H1 (cell line): ENCODE measurements around the gene TMEM250. TPM values are rescaled to one million over a fixed set of nuclear protein-coding genes. Genes with fewer than 3 reads are reported as not detected.
A peak's percentile ranks its signal among the peaks of the same experiment; 100 is the strongest.

ENCODE experiments used
- CTCF ChIA-PET: fragments of 300-600 bp; sonication (Branson Sonifier 250); formaldehyde crosslinking; loops from one replicate; lab custom pipeline; 2021; ENCODE audit not compliant: partially characterized antibody; lab: Charles Lee
- POLR2A ChIA-PET: fragments of 300-600 bp; sonication (Branson Sonifier 250); formaldehyde crosslinking; loops from one replicate; lab custom pipeline; 2021; ENCODE audit warnings: inconsistent platforms; ENCODE audit not compliant: partially characterized antibody; lab: Charles Lee
- DNase-seq, 2 experiments: peaks; one replicate each; pipeline versions ENCODE4 v3.0.0 to v3.0.0-alpha.2; 2010 to 2022; ENCODE audit warnings: low spot score in 2 of 2, low read depth in 1 of 2, mixed read lengths in 1 of 2
- FAIRE-seq: peaks from 2 replicates; lab custom pipeline; 2011; peaks lifted over from hg19 to GRCh38; lab: Jason Lieb, UNC
- H2AFZ ChIP-seq: 2 replicates; pipeline ENCODE4 v1.8.1; 2012; ENCODE audit warnings: low read length, inconsistent platforms
- H2AK5ac ChIP-seq: 2 replicates; pipeline ENCODE4 v1.6.1; 2013; ENCODE audit warnings: low read depth, low read length
- H2BK120ac ChIP-seq: replicated peaks from 2 replicates; pipeline ENCODE3; 2013; ENCODE audit warnings: low read depth, low read length, inconsistent platforms
- H2BK12ac ChIP-seq: 2 replicates; pipeline ENCODE4 v1.6.1; 2013; ENCODE audit warnings: low read depth, low read length
- H2BK15ac ChIP-seq: 2 replicates; pipeline ENCODE4 v1.6.1; 2013; ENCODE audit warnings: low read length
- H2BK20ac ChIP-seq: 2 replicates; pipeline ENCODE4 v1.6.1; 2013; ENCODE audit warnings: low read length
- H2BK5ac ChIP-seq: 2 replicates; pipeline ENCODE4 v1.6.1; 2013; ENCODE audit warnings: low read depth, low read length
- H3K14ac ChIP-seq: 2 replicates; pipeline ENCODE4 v1.6.1; 2013; ENCODE audit warnings: inconsistent platforms; ENCODE audit not compliant: insufficient read length
- H3K18ac ChIP-seq: 2 replicates; pipeline ENCODE4 v1.6.1; 2013; ENCODE audit warnings: low read length; ENCODE audit errors: extremely low read depth
- H3K23ac ChIP-seq: 2 replicates; pipeline ENCODE4 v1.6.1; 2013; ENCODE audit warnings: inconsistent platforms; ENCODE audit not compliant: insufficient read length
- H3K23me2 ChIP-seq: 2 replicates; pipeline ENCODE4 v1.6.1; 2013; ENCODE audit warnings: low read depth, low read length
- H3K27ac ChIP-seq: 2 replicates; pipeline ENCODE4 v1.6.1; 2011; ENCODE audit warnings: low read depth, low read length, inconsistent platforms
- H3K27me3 ChIP-seq, 4 experiments: replicated peaks in 1 of 4; 1 replicate in 1 of 4; 2 replicates in 3 of 4; pipeline versions ENCODE4 v1.6.1 to v1.8.1; 2011 to 2013; ENCODE audit warnings: low read length in 3 of 4, mild to moderate bottlenecking in 3 of 4, inconsistent platforms in 2 of 4, mixed read lengths in 2 of 4, moderate library complexity in 1 of 4; ENCODE audit not compliant: control insufficient read depth in 3 of 4, insufficient read depth in 3 of 4; ENCODE audit errors: extremely low read depth in 1 of 4
- H3K36me3 ChIP-seq, 4 experiments: 2 replicates each; pipeline versions ENCODE4 v1.6.1 to v1.8.1; 2011 to 2013; ENCODE audit warnings: mild to moderate bottlenecking in 4 of 4, low read length in 3 of 4, moderate library complexity in 2 of 4, control low read depth in 1 of 4, inconsistent platforms in 1 of 4; ENCODE audit not compliant: insufficient read depth in 4 of 4, control insufficient read depth in 2 of 4
- H3K4ac ChIP-seq: replicated peaks from 2 replicates; pipeline ENCODE3; 2013; ENCODE audit warnings: low read length, low read depth, mixed read lengths, inconsistent platforms; ENCODE audit not compliant: insufficient read length
- H3K4me1 ChIP-seq, 4 experiments: replicated peaks in 1 of 4; 1 replicate in 1 of 4; 2 replicates in 3 of 4; pipeline versions ENCODE4 v1.6.1 to v1.8.1; 2011 to 2013; ENCODE audit warnings: low read length in 3 of 4, inconsistent platforms in 2 of 4, mixed read lengths in 1 of 4; ENCODE audit not compliant: insufficient read depth in 4 of 4, control insufficient read depth in 3 of 4
- H3K4me2 ChIP-seq, 2 experiments: 2 replicates each; pipeline versions ENCODE4 v1.6.1 to v1.8.1; 2011 to 2013; ENCODE audit warnings: low read depth in 2 of 2, low read length in 2 of 2, control low read depth in 1 of 2, inconsistent platforms in 1 of 2, mild to moderate bottlenecking in 1 of 2; ENCODE audit not compliant: insufficient read depth in 1 of 2
- H3K4me3 ChIP-seq, 4 experiments: fragments of 200-600, 300-600 bp in 1 of 4; sonication (generic), shearing (Covaris generic), sonication (Bioruptor Twin) in 1 of 4; 2 replicates each; pipeline versions ENCODE4 v1.5.1 to v1.8.1; 2011 to 2016; ENCODE audit warnings: low read length in 4 of 4, low read depth in 3 of 4, control low read depth in 2 of 4, inconsistent platforms in 2 of 4, mild to moderate bottlenecking in 2 of 4, mixed read lengths in 1 of 4, moderate library complexity in 1 of 4; ENCODE audit not compliant: insufficient read depth in 2 of 4; ENCODE audit errors: extremely low read depth in 1 of 4
- H3K56ac ChIP-seq: replicated peaks from 2 replicates; pipeline ENCODE3; 2013; ENCODE audit warnings: low read depth, mild to moderate bottlenecking, mixed read lengths, low read length, inconsistent platforms; ENCODE audit not compliant: insufficient read length
- H3K79me1 ChIP-seq: 2 replicates; pipeline ENCODE4 v1.6.1; 2013; ENCODE audit warnings: low read depth, low read length, control low read depth
- H3K79me2 ChIP-seq, 2 experiments: 2 replicates each; pipeline versions ENCODE4 v1.6.1 to v1.8.1; 2012 to 2013; ENCODE audit warnings: low read length in 2 of 2, mild to moderate bottlenecking in 2 of 2, inconsistent platforms in 1 of 2; ENCODE audit not compliant: insufficient read depth in 2 of 2, control insufficient read depth in 1 of 2
- H3K9ac ChIP-seq, 4 experiments: replicated peaks in 1 of 4; 1 replicate in 1 of 4; 2 replicates in 3 of 4; pipeline versions ENCODE4 v1.6.1 to v1.8.1; 2011 to 2013; ENCODE audit warnings: low read depth in 3 of 4, low read length in 3 of 4, control low read depth in 2 of 4, mild to moderate bottlenecking in 2 of 4, moderate library complexity in 2 of 4, inconsistent platforms in 1 of 4; ENCODE audit errors: extremely low read depth in 1 of 4
- H3K9me3 ChIP-seq, 2 experiments: 2 replicates each; pipeline versions ENCODE4 v1.6.1 to v1.8.1; 2012 to 2013; ENCODE audit warnings: mild to moderate bottlenecking in 2 of 2, moderate library complexity in 2 of 2, control low read depth in 1 of 2, inconsistent platforms in 1 of 2, low read depth in 1 of 2, low read length in 1 of 2, mixed read lengths in 1 of 2; ENCODE audit not compliant: insufficient read depth in 2 of 2
- H4K20me1 ChIP-seq, 2 experiments: replicated peaks in 1 of 2; 2 replicates each; pipeline versions ENCODE3 to v1.8.1; 2011 to 2013; ENCODE audit warnings: inconsistent platforms in 2 of 2, low read length in 2 of 2, mild to moderate bottlenecking in 1 of 2; ENCODE audit not compliant: insufficient read depth in 2 of 2, control insufficient read depth in 1 of 2
- H4K5ac ChIP-seq: 2 replicates; pipeline ENCODE4 v1.6.1; 2013; ENCODE audit warnings: low read length, low read depth, mixed read lengths, inconsistent platforms; ENCODE audit not compliant: insufficient read length
- H4K8ac ChIP-seq: 2 replicates; pipeline ENCODE4 v1.8.0; 2013; ENCODE audit warnings: mild to moderate bottlenecking, moderate library complexity, low read length, inconsistent platforms; ENCODE audit not compliant: insufficient read depth; ENCODE audit errors: extremely low read depth
- H4K91ac ChIP-seq: replicated peaks from 2 replicates; pipeline ENCODE3; 2013; ENCODE audit warnings: low read length, mixed read lengths, inconsistent platforms; ENCODE audit not compliant: insufficient read length
- KDM4A ChIP-seq: IDR thresholded peaks from one replicate; pipeline ENCODE4 v1.7.1; 2012; ENCODE audit warnings: low read depth, mild to moderate bottlenecking, moderate library complexity, low read length, inconsistent platforms; ENCODE audit not compliant: severe bottlenecking
- WGBS, 2 experiments: shearing (Covaris generic) in 1 of 2; methylation state at CpG; one replicate each; pipeline versions ENCODE4 v1.1.6 to v1.1.7; 2013 to 2015; ENCODE audit warnings: low lambda C conversion rate in 2 of 2, mixed read lengths in 2 of 2, inconsistent platforms in 1 of 2, low coverage in 1 of 2, missing lambda C conversion rate in 1 of 2; ENCODE audit not compliant: insufficient replicate concordance in 2 of 2, insufficient coverage in 1 of 2, insufficient read length in 1 of 2; ENCODE audit errors: extremely low coverage in 1 of 2, missing lambda C conversion rate in 1 of 2; 5-methylcytosine and 5-hydroxymethylcytosine counted together
- polyA plus RNA-seq, 7 experiments: library from polyadenylated mRNA; depleted of rRNA in 3 of 7; stranded (reverse) in 5 of 7; unstranded in 2 of 7; fragments of >200 nt in 5 of 7; fragments of 200-250 nt in 2 of 7; gene quantifications; 1 replicate in 5 of 7; 2 replicates in 1 of 7; 4 replicates in 1 of 7; pipeline versions ENCODE4 v1.2.1 to v1.2.3, GENCODE V29; 2011 to 2013; ENCODE audit warnings: missing spikeins in 2 of 7, mixed read lengths in 2 of 7
- total RNA-seq: library from RNA; stranded (reverse); fragmentation: NEBNext Ultra II Directional; extraction: Animal tissue kit (Norgen Biotek cat#: 25700); gene quantifications from 2 replicates; pipeline ENCODE4 v1.2.1, GENCODE V29; 2021
- TF ChIP-seq, protein P1 (sequence below): IDR thresholded peaks from 2 replicates; pipeline ENCODE4 v1.6.1; 2012; ENCODE audit warnings: inconsistent platforms

The TMEM250 gene
- total and polyA plus RNA-seq, 2 of the 8 experiments (the other 6 are each of a cell fraction or from before 2014, with no cell fraction given) = 22.3 to 34.9 TPM

DNA sequence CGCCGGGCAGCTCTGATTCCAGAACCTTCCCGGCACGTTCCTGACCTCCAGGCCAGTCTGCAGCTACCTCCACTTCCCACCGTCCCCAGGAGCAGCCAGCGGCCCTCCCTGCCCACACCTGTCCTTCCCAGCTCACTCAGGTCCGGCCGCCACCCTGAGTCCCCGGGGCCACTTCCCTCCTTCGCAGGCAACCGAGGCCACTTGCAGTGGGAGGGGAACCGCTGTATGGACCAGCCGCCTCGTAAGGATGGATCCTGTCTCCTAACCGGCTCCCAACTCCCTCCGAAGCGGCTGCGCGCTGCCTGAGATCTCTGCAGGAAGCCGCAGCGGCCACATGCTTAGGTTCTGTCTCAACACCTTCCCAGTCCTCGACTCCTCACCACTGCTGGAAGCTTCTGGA is 7.5 kb downstream of the TMEM250 start:
- H3K4ac ChIP-seq = peak overlapping the region; percentile 58
- no peaks in the 10 kb centered on the region for H3K79me1 ChIP-seq
- no peak overlapping the region for H3K23ac ChIP-seq
- CTCF ChIA-PET = interaction anchor here (0.7 to 4.2 kb wide), 14 partner anchors 11 to 148 kb away, joined by 3 to 19 read pairs (median 4); no protein-coding TSS in a partner anchor
- H3K4me3 ChIP-seq = no peak overlapping the region
- peak overlapping the region; percentile 90; the same call in 1 of the 2 replicates for H2BK20ac ChIP-seq
- TF ChIP-seq, protein P1, sequence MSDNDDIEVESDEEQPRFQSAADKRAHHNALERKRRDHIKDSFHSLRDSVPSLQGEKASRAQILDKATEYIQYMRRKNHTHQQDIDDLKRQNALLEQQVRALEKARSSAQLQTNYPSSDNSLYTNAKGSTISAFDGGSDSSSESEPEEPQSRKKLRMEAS = peak; percentile 34; the same call in 1 of the 2 replicates
- TF ChIP-seq KDM4A = no peak
- H3K9me3 ChIP-seq = no peaks in the 10 kb centered on the region
- no peak overlapping the region for H2BK120ac ChIP-seq
- no peak overlapping the region for H2AFZ ChIP-seq
- peaks cover 2% of the 10 kb centered on the region; the same call in 1 of the 2 replicates for H3K23me2 ChIP-seq
- H3K4me2 ChIP-seq = no peak overlapping the region
- no peak overlapping the region for H3K56ac ChIP-seq
- H2BK15ac ChIP-seq = peak overlapping the region; percentile 90
- no peak for FAIRE-seq
- H4K20me1 ChIP-seq = no peaks in the 10 kb centered on the region
- POLR2A ChIA-PET = interaction anchor here (1.0 to 2.5 kb wide), 7 partner anchors 10 to 140 kb away, joined by 3 to 8 read pairs (median 4); no protein-coding TSS in a partner anchor
- H3K9ac ChIP-seq = no peak overlapping the region
- no peak overlapping the region for H3K14ac ChIP-seq
- peak overlapping the region; percentile 99; the same call in 1 of the 2 replicates for H2BK12ac ChIP-seq
- no peak overlapping the region for H3K27ac ChIP-seq
- no peaks in the 10 kb centered on the region for H3K79me2 ChIP-seq
- peak overlapping the region; percentile 71 for H3K18ac ChIP-seq
- H3K36me3 ChIP-seq = peaks cover 0 to 6% (median 2%) of the 10 kb centered on the region in 4 experiments; a peak in 4 of 8 replicates
- no peak overlapping the region; the same call in 1 of the 2 replicates for H4K8ac ChIP-seq
- peaks cover 0 to 36% (median 27%) of the 10 kb centered on the region in 4 experiments; a peak in 6 of 7 replicates for H3K4me1 ChIP-seq
- no peak overlapping the region for H4K5ac ChIP-seq
- 85% methylated on average over 16 of the region's 22 CpGs; no CpG with 5 or more reads in 1 of the 2 experiments for WGBS, 2 experiments
- no peak overlapping the region for H2AK5ac ChIP-seq
- peak overlapping the region; percentile 86; the same call in 1 of the 2 replicates for H2BK5ac ChIP-seq
- H4K91ac ChIP-seq = peak overlapping the region; percentile 72
- DNase-seq = no peak
- no peaks in the 10 kb centered on the region for H3K27me3 ChIP-seq
